ENCODE data around the gene SLC31A1.
"Not testable (repeated sequence)": the region's sequence is repeated elsewhere in the genome, so short reads cannot be mapped to it uniquely, and the experiment has no call there.

Gene SLC31A1

DNA sequence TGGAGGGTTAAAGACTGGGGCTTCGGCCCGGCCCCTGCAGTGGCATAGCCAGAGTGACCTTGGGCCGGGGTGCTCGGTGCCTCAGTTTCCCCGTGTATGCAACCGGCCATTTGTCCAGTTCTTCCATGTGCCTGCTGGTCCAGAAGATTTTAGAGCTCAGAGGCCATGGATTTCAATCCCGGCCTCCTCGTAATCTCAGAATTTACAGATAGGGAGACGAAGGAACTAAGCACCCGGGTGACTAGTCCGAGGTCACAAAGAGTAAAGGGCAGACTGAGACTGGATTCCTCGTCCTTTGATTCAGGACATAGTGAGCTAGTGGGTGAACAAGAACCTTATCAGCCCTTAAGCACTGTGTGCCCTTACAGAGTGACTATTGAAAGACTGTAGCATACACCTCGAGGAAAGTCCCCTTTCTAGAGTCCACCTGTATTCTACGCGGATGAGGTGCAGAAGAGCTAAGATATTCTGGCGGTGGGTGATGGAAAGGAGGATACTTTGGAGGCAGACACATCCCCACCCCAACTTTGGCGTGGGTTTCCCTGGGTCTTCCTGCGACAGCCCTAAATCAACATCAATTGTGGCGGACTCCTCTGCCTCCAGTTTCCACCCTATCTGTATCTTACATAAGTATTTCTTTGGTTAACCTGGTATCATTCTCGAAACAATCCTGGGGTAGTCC, 597 bp downstream of the SLC31A1 start:
- DNase-seq: peak in 1 of 2 experiments; percentile 53

DNA sequence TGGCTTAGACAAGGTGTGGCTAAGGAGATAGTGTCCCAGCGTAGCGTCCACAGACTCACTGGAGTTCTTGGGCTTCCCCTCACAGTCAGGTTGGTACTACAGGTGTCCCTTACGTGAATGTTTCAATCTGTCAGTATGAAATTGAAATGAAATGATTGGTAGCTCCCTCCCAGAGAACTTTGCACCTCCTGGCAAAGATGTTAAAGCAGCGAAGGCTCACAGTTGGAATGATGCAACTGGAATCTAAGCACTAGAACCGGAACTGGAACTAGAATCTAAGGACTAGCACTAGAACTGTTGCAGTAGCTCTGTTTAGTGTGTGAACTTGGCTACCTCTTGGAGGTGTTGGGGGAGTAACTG, 1.1 kb downstream of the SLC31A1 start:
- DNase-seq: no peak

DNA sequence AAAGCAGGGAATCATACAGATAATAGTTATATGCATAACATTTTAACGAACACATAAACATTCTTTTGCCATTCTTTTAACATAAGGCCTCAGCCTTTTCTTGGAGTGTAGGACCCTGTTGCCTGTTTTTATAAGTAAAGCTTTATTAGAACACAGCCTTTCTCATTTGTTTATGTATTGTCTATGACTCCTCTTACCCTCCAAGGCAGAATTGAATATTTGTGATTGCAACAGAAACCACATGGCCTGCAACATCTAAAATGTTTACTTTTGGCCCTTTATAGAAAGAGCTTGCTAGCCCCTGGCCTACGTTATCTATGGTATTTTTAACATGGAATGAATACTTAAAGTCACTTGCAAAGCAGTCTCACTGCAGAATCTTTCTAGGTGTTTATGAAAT, 2.6 kb downstream of the SLC31A1 start:
- DNase-seq: no peak

DNA sequence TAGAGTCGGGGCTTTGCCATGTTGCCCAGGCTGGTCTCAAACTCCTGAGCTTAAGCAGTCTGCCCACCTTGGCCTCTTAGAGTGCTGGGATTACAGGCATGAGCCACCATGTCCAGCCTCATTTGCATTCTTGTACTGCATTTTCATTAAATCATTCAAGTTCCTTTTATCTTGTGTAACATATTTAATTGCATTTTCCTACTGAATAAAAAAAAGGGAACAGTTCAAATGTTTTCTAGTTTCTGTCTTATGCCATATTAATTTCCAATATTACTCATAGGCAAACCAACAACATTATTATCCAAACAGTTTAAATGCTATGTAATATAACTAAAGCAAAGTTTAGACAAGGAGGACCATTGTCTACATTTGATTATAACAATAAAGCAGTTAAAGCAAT, 6.1 kb downstream of the SLC31A1 start:
- no peak for DNase-seq

DNA sequence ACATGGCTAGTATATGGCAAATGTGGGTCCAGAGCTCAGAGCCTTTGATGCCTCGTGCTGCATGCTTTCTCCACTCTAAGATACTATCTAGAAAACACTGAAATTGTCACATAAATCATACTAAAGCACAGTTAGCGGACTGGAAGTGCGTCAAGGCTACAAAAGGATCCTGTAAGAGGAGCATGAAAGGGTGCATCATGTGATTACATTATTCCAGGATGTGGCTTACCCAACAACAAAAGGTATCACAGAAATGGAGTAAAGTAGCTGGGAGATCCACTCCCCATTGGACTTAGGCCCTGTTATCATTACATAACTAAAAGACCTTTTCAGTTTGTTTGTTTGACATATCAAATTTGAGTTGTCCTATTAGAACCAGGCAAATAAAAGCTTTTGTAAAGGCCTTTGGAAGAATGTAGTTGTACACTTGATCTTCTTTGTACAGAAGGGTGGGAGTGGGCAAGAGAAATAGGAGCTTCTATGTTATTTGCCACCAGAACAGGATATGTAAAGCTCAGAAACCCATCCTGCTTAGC, 6.9 kb downstream of the SLC31A1 start:
- DNase-seq: no peak

DNA sequence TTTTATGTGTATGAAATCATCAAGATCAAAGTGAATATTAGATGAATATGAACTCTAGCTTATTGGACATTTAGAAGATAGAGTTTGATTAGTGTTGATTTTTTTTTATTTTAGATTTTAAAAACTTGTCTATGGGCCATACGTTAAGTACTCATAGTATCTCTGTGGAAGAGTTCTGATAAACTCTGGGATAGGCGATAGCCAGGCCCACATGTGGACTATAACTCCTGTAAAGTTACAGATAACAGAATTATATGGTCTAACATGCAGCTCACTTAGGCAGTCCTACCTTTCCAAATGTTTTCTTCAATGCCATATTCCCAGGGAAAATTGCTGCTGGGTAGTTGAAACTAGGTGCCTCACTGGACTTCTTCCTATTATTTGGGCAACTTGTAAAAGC, 10.4 kb downstream of the SLC31A1 start:
- no peak for DNase-seq

DNA sequence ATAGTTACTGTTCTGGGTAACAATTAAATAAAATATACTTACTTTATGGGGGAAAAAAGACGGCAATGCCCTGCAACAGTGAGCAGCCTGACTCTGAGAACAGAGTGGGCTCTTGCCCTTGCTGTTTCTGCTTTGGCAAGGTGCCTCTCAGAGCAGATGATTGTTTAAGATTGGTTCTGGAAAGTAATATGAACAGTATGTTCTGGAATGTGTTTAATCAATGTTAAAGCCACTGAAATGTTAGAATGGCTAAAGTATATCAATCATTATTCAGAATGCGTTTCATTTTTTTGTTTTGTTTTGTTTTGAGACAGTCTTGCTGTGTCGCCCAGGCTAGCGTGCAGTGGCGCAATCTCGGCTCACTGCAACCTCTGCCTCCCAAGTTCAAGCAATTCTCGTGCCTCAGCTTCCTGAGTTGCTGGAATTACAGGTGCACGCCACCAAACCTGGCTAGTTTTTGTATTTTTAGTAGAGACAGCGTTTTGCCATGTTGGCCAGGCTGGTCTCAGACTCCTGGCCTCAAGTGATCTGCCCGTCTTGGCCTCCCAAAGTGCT, 14.4 kb downstream of the SLC31A1 start:
- not testable (repeated sequence) for DNase-seq

DNA sequence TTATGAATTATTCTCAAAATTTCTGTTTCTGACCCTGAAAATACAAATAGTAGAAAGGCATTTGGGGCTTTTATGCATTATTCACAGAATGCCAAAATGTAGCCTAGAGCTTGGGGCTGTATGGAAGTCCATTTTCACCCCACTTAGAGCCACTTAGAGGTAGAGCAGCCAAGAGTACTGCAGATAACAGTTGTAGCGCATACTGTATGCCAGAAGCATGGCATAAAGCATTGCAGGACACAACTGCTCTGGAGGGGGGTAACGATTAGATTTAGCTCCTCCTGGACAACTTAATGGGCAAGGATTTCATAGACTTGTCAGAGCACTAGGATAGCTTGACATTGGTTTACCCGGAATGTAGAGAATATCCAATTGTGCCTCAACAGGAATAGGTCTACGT, 15.7 kb downstream of the SLC31A1 start:
- no peak for DNase-seq

DNA sequence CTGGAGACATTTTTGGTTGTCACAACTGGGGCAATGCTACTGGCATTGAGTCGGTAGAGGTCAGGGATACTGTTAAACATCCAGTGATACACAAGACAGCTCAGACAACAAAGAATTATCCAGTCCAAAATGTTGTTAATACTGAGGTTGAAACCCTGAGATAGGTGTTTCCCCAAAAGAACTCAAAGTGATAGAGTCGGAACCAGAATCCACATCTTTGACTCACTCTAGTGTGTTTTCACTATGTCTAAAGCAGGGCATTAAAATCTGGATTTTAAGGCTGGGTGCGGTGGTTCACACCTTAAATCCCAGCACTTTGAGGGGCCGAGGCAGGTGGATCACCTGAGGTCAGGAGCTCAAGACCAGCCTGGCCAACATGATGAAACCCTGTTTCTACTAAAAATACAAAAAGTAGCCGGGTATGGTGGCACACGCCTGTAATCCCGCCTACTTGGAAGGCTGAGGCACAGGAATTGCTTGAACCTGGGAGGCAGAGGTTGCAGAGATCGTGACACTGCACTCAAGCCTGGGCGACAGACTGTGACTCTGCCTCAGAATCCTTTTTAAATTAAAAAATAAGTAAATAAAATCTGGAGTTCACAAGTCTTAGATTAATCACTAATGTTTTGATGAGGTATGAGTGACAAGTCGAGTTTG, 17.0 kb downstream of the SLC31A1 start:
- no peak for DNase-seq

DNA sequence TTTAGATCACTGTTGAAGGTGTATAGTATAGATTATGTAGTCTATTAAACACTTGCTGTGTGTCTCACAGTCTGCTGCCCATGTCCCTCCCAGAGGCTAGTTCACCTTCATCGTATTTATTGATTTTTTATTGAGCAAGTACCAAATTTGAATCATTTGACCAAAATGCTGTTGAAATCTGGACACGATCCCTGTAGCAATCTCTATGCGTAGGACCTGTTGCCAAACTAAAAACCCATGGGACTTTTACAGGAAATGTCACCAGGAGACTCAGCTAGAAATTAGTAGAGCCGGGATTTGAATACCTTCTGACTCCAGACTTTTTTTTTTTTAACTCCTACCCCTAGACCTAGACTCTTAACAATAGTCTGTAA, 17.5 kb downstream of the SLC31A1 start:
- no peak for DNase-seq

DNA sequence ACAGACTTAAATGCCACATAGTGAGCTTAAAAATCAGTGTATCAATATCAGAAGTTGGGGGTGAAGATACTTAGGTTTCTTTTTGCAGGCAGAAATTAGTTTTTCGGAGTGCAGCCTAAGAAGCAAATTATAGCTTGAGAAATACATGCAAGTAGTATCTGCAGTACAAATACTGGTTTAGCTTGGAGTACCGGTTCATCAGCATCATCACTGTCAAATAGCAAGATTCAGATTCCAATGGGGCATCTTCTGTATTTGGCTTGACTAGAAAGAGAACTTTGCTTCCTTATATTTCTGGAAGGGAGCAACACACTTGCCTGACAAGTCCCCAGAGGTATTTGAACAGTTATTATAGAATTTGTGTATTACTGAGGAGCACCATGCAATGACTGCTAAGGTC, 19.8 kb downstream of the SLC31A1 start:
- no peak for DNase-seq

DNA sequence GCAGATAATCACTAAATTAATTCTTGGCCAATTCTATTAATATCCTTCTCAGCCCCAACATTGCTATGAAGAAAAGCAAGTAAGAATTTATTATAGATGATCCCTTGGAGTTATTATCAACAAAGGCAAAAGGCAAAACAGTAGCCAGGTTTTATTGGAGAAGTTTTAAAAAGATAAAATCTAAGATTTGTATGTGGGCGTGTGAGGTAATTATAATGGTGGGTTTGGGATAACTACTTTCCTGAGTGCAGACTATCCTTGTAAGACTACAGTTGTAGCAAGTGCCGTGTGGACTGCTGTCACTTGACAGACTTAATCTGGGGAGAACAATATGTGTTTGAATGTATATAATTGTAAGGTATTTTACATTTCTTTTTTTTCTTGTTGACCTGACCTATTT, 23.2 kb downstream of the SLC31A1 start:
- no peak for DNase-seq

DNA sequence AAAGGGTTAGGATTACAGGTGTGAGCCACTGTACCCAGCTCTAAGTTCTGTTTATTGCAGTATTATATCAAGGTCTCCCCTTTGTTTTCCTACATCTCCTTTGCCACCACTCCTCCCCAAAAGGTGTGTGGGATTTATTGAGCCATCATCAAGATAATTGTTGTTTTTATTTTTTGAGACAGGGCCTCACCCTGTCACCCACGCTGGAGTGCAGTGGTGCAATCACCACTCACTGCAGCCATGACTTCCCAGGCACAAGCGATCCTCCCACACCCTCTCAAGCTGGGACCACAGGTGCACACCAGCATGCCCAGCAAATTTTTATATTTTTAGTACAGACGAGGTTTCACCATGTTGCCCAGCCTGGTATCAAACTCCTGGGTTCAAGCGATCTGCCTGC, 24.6 kb downstream of the SLC31A1 start:
- no peak for DNase-seq

DNA sequence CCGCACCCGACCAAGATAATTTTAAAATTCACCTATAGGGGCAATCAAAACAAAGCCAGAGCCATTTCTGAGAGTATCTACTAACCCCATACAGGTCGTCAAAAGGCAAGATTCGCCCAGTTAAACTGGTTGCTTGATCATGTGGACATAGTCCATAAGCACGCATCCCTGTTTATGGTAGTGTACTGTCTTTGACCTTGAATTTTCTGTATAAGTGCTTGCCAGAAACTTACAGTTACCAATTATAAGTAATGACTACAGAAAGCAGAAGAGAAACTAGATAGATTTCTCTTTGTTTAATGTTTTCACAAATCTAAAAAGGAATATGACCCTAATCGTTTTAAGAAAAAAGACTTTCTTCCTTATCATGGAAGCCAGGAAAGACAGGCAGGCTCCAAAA, 25.6 kb downstream of the SLC31A1 start:
- no peak for DNase-seq

DNA sequence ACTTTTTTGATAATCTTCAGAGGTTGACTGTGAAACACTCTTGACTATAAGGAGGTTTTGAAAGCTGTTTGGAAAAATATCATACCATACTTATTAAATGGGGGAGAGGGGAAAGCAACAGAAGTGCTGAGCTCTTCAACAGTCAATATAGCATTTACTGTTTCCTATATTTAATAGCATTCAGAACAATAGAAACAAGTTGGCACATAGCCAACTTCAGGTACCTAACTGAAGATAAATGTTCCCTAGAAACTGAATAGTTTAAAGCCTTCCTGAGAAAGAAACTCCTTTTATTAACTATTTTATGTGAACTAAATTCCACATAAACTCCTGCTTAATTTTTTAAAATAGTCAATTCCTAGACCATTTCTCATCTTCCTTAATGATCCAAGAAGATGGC, 26.3 kb downstream of the SLC31A1 start:
- no peak for DNase-seq

DNA sequence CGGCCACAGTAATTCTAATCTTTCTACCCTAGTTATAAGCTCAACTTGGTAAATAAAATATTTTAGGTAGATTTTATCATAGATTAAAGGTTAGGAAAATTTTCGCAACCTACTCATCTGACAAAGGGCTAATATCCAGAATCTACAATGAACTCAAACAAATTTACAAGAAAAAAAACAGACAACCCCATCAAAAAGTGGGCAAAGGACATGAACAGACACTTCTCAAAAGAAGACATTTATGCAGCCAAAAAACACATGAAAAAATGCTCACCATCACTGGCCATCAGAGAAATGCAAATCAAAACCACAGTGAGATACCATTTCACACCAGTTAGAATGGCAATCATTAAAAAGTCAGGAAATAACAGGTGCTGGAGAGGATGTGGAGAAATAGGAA, 28.3 kb downstream of the SLC31A1 start:
- not testable (repeated sequence) for DNase-seq

DNA sequence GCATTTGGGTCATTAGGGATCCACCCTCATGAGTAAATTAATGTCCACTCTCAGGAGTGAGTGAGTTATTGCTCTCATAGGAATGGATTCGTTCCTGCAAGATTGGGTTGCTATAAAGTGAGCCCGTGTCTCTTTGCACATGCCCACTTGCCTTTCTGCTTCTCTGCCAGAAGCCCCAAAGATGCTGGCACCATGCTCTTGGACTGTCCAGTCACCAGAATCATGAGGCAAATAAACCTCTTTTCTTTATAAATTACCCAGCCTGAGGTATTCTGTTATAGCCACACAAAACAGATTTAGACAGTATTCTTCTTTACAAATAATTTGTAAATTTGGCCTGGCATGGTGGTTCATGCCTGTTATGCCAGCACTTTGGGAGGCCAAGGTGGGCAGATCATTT, 29.5 kb downstream of the SLC31A1 start:
- DNase-seq: no peak

DNA sequence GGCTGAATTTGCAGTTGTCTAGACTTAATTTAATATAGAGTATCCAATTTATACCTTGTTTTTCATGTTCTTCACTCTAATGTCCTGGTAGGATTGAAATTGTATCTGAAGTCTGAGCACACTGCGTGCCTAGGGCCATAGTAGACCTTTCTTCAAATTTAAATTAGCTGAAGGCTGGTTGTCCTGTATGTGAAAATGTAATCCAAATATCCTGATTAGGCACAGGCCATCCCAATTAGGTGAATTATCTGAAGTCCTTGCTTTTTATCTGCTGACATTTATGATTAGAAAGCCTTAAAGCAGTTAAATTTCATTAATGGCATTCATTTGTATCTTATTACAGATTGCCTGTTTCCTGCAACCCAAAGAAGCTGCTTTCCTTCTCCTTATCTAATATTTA, 33.6 kb downstream of the SLC31A1 start:
- DNase-seq: no peak

DNA sequence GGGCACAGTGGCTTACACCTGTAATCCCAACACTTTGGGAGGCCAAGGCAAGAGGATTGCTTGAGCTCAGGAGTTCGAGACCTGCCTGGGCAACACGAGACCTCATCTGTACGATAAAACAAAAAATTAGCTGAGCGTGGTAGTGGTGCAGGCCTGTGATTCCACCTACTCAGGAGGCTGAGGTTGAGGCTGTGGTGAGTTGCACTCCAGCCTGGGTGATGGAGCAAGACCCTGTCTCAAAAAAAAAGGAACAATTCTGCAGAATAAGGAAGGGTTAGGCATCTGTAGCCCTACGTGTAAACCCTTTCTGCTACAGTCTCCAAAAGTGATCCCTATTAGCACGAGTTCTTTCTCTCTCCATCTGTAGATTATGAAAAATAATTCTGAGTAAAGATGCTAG, 34.1 kb downstream of the SLC31A1 start:
- no peak for DNase-seq

DNA sequence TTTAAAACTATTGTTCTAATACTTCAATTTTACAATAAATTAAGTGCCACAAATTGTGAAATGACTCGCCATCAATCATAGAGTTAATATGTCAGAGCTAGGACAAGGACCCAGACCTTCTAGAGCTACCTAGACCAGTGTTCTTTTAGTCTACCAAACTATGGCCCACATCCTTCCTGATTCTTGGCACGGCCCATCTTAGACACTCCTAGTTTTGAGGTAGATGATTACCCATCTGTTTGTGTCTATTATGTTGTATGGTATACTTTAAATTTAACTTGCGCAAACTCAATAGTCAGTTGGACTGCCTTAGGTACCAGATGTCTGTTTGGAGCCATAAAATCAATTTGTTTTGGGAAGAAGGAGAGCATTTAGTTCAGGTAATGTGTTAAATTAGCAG, 36.5 kb downstream of the SLC31A1 start:
- no peak for DNase-seq

DNA sequence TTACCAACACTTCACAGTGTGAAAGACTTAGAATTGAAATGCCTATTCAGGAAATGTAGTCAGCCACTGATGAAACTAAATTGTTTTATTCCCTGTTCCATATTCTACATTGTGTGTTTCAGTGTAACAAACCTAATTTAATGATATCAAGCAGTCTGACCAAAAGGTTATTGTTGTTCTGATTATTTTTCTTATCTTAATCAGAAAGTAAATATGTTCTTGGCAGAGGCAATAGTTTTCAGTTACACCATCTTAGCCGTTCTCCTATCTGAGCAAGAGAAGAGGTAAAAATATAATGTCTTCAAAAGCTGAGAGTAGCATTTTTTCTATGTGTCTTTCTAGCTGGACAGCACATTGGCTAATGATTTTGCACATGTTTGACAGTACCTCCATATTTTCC, 36.9 kb downstream of the SLC31A1 start:
- no peak for DNase-seq

DNA sequence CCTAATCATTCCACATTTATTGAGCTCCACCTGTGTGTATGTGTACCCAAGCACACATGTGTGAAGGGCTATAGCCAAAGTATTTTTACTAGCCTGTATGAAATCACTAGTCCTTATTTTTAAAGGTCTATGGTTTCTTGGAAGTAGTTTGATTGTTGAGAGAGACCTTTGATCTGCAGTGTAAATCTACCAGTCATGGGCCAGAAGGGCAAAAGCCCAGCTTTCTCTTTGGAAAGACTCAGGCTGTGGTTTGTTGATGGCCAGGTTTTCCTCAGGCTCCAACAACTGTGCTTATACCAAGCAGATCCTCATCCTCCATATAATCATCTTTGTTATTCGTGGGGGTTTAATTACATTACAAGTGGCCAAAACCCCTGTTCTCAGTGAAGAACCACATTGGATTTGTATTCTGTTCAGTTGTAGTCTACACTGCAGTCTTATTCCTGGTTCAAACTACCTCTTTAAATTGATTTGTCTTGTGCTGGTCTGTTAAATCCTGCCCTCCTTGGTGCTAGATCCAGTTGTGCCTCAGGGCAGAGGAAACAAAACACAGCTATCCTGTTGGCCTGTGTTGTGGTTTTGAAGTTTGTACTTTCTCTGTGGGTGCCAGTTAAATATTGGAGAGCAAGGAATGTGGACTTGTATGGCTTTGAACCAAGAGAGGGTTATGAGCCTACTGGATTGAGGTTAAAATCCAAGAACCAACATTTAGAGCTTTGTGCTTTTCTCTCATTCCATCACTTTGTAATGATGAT, 40.8 kb downstream of the SLC31A1 start:
- DNase-seq: no peak

DNA sequence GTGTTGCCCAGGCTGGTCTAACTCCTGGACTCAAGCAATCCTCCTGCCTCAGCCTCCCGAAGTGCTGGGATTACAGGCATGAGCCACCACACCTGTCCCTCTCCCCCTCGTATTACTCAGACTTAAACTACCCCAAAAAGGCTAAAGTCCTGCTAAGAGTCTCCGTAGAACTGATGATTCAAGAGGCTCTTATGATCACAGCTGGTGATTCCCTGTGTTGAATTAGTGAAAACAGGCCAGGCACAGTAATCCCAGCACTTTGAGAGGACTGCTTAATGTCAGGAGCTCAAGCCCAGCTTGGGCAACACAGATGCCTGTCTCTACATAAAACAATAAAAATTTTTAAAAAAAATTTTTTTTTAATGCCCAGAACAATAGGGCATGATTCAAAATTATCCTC, 44.8 kb downstream of the SLC31A1 start:
- DNase-seq: peak; percentile 76 to 90

Measured in NCI-H524 (cell line).